Measurements from ENCODE around the gene SNX10. TPM values are rescaled to one million over a fixed set of nuclear protein-coding genes. Genes with fewer than 3 reads are reported as not detected.

The SNX10 gene
- total and polyA plus RNA-seq, 2 donors (not counting 1 experiment from before 2014, with no cell fraction given), result under 0.01 to 0.41 TPM

- H3K27ac ChIP-seq (ENCODE audit: insufficient read depth, low read length), result no peak overlapping the region
- TF ChIP-seq EZH2 (IDR thresholded peaks at IDR 0.05; ENCODE audit: low read length, missing control alignments) (no peak), CTCF (conservative IDR thresholded peaks at IDR 0.05 in 1 of 2, IDR thresholded peaks at IDR 0.05 in 1 of 2; ENCODE audit: low read depth in 1 of 2, low read length in 2 of 2) (no peak)
- H3K79me2 ChIP-seq (ENCODE audit: control insufficient read depth, insufficient read depth, low read length), result no peaks in the 10 kb centered on the region
- H3K36me3 ChIP-seq (ENCODE audit: control insufficient read depth, insufficient read depth, low read length), result no peaks in the 10 kb centered on the region
- H3K27me3 ChIP-seq (ENCODE audit: control insufficient read depth, insufficient read depth, low read length), result no peaks in the 10 kb centered on the region
- H3K4me2 ChIP-seq (ENCODE audit: extremely low read depth, insufficient read depth, low read length), result no peak overlapping the region
- no peak for DNase-seq (ENCODE audit: low read depth in 2 of 2)
- H3K4me1 ChIP-seq (ENCODE audit: control insufficient read depth, extremely low read depth, insufficient read depth, low read length), result no peaks in the 10 kb centered on the region
- no peaks in the 10 kb centered on the region for H4K20me1 ChIP-seq (ENCODE audit: control insufficient read depth, extremely low read depth, insufficient read depth, low read length)
- H3K9ac ChIP-seq (ENCODE audit: insufficient read depth, low read length), result no peak overlapping the region
- no peak overlapping the region for H3K4me3 ChIP-seq (replicated peaks in 1 of 4; ENCODE audit: control extremely low read depth in 1 of 4, insufficient read depth in 1 of 4, low read depth in 3 of 4, low read length in 4 of 4)
- H3K9me3 ChIP-seq (ENCODE audit: control insufficient read depth, insufficient read depth, low read depth, low read length), result no peaks in the 10 kb centered on the region
- no peak overlapping the region for H2AFZ ChIP-seq (ENCODE audit: low read length)
Measured at GRCh38 chr7:26309089-26309488, 17.4 kb downstream of the SNX10 start.

- no peak overlapping the region for H3K4me3 ChIP-seq (replicated peaks in 1 of 4; ENCODE audit: control extremely low read depth in 1 of 4, insufficient read depth in 1 of 4, low read depth in 3 of 4, low read length in 4 of 4)
- H3K4me1 ChIP-seq (ENCODE audit: control insufficient read depth, extremely low read depth, insufficient read depth, low read length), result no peaks in the 10 kb centered on the region
- H3K79me2 ChIP-seq (ENCODE audit: control insufficient read depth, insufficient read depth, low read length), result no peaks in the 10 kb centered on the region
- TF ChIP-seq CTCF (conservative IDR thresholded peaks at IDR 0.05 in 1 of 2, IDR thresholded peaks at IDR 0.05 in 1 of 2; ENCODE audit: low read depth in 1 of 2, low read length in 2 of 2) (no peak), EZH2 (IDR thresholded peaks at IDR 0.05; ENCODE audit: low read length, missing control alignments) (no peak)
- no peaks in the 10 kb centered on the region for H3K27me3 ChIP-seq (ENCODE audit: control insufficient read depth, insufficient read depth, low read length)
- no peak overlapping the region for H2AFZ ChIP-seq (ENCODE audit: low read length)
- H4K20me1 ChIP-seq (ENCODE audit: control insufficient read depth, extremely low read depth, insufficient read depth, low read length), result no peaks in the 10 kb centered on the region
- H3K4me2 ChIP-seq (ENCODE audit: extremely low read depth, insufficient read depth, low read length), result no peak overlapping the region
- H3K9ac ChIP-seq (ENCODE audit: insufficient read depth, low read length), result no peak overlapping the region
- no peaks in the 10 kb centered on the region for H3K36me3 ChIP-seq (ENCODE audit: control insufficient read depth, insufficient read depth, low read length)
- no peak overlapping the region for H3K27ac ChIP-seq (ENCODE audit: insufficient read depth, low read length)
- DNase-seq (ENCODE audit: low read depth in 2 of 2), result no peak
- H3K9me3 ChIP-seq (ENCODE audit: control insufficient read depth, insufficient read depth, low read depth, low read length), result no peaks in the 10 kb centered on the region
Measured at GRCh38 chr7:26311798-26312197, 20.1 kb downstream of the SNX10 start.

GRCh38 chr7:26317211-26317610 lies 25.5 kb downstream of the SNX10 start:
- Histone ChIP-seq H3K4me2 (ENCODE audit: extremely low read depth, insufficient read depth, low read length) (no peak overlapping the region), H3K27ac (ENCODE audit: insufficient read depth, low read length) (no peak overlapping the region)
- TF ChIP-seq CTCF (conservative IDR thresholded peaks at IDR 0.05 in 1 of 2, IDR thresholded peaks at IDR 0.05 in 1 of 2; ENCODE audit: low read depth in 1 of 2, low read length in 2 of 2) (no peak), EZH2 (IDR thresholded peaks at IDR 0.05; ENCODE audit: low read length, missing control alignments) (no peak)

More at GRCh38 chr7:26317211-26317610, 25.5 kb downstream of the SNX10 start:
- H3K27me3 ChIP-seq (ENCODE audit: control insufficient read depth, insufficient read depth, low read length), result no peaks in the 10 kb centered on the region
- H3K36me3 ChIP-seq (ENCODE audit: control insufficient read depth, insufficient read depth, low read length), result no peaks in the 10 kb centered on the region
- no peaks in the 10 kb centered on the region for H3K4me1 ChIP-seq (ENCODE audit: control insufficient read depth, extremely low read depth, insufficient read depth, low read length)
- no peaks in the 10 kb centered on the region for H3K9me3 ChIP-seq (ENCODE audit: control insufficient read depth, insufficient read depth, low read depth, low read length)
- no peak overlapping the region for H2AFZ ChIP-seq (ENCODE audit: low read length)
- DNase-seq (ENCODE audit: low read depth in 2 of 2), result no peak
- H4K20me1 ChIP-seq (ENCODE audit: control insufficient read depth, extremely low read depth, insufficient read depth, low read length), result no peaks in the 10 kb centered on the region
- H3K9ac ChIP-seq (ENCODE audit: insufficient read depth, low read length), result no peak overlapping the region
- no peaks in the 10 kb centered on the region for H3K79me2 ChIP-seq (ENCODE audit: control insufficient read depth, insufficient read depth, low read length)
- H3K4me3 ChIP-seq (replicated peaks in 1 of 4; ENCODE audit: control extremely low read depth in 1 of 4, insufficient read depth in 1 of 4, low read depth in 3 of 4, low read length in 4 of 4), result no peak overlapping the region

Measured in fibroblast of lung (primary cell).